ENCODE results near the gene CLDN5.

GRCh38 chr22:19483481-19484244 is 40.5 kb downstream of the CLDN5 start:
- no peak for TF ChIP-seq CTCF (IDR thresholded peaks at IDR 0.05)
- TF ChIP-seq POLR2A (IDR thresholded peaks at IDR 0.05): no peak
